Sigmoid colon (tissue), 7 donors: ENCODE measurements around the gene SNUPN. TPM values are rescaled to one million over a fixed set of nuclear protein-coding genes. Genes with fewer than 3 reads are reported as not detected.
"Not testable (repeated sequence)": the region's sequence is repeated elsewhere in the genome, so short reads cannot be mapped to it uniquely, and the experiment has no call there.

ENCODE experiments used
- DNase-seq: peaks from one replicate; pipeline ENCODE4 v3.0.0-alpha.2; 2019
- H3K27ac ChIP-seq, 4 donors: fragments of 200-600 bp; sonication (generic); one replicate each; pipeline ENCODE4 v1.5.1; 2016 to 2019; ENCODE audit warnings: mild to moderate bottlenecking in 1 of 4
- H3K27me3 ChIP-seq, 3 donors: fragments of 200-600 bp; sonication (generic); one replicate each; pipeline ENCODE4 v1.5.1; 2019; ENCODE audit warnings: mild to moderate bottlenecking in 1 of 3
- H3K36me3 ChIP-seq, 4 donors: fragments of 200-600 bp; sonication (generic); one replicate each; pipeline ENCODE4 v1.5.1; 2016 to 2019
- H3K4me1 ChIP-seq, 4 donors: fragments of 200-600 bp; sonication (generic); one replicate each; pipeline ENCODE4 v1.5.1; 2017 to 2019
- H3K4me3 ChIP-seq, 4 donors: fragments of 200-600 bp; sonication (generic); one replicate each; pipeline ENCODE4 v1.5.1; 2017 to 2019; ENCODE audit warnings: mild to moderate bottlenecking in 2 of 4, moderate library complexity in 1 of 4
- H3K9me3 ChIP-seq, 4 donors: fragments of 200-600 bp in 3 of 4; sonication (generic) in 3 of 4; one replicate each; pipeline versions ENCODE4 v1.5.1 to v1.6.1; 2013 to 2019
- CTCF ChIP-seq, 4 experiments: fragments of 450-650 bp in 3 of 4; fragments of 200-600 bp in 1 of 4; IDR thresholded peaks; one replicate each; pipeline ENCODE4 v1.5.1; 2016 to 2019; ENCODE audit warnings: antibody characterized with exemption in 4 of 4, mild to moderate bottlenecking in 3 of 4, moderate library complexity in 2 of 4
- EP300 ChIP-seq, 4 donors: sonication (generic); formaldehyde crosslinking; IDR thresholded peaks; one replicate each; pipeline ENCODE4 v1.6.1; 2017; ENCODE audit warnings: antibody characterized with exemption in 4 of 4
- POLR2A ChIP-seq, 2 donors: fragments of 450-650 bp; IDR thresholded peaks; one replicate each; pipeline ENCODE4 v1.6.1; 2016; ENCODE audit warnings: antibody characterized with exemption in 2 of 2, mild to moderate bottlenecking in 2 of 2, moderate library complexity in 2 of 2
- POLR2AphosphoS5 ChIP-seq, 4 donors: sonication (generic); formaldehyde crosslinking; IDR thresholded peaks; one replicate each; pipeline ENCODE4 v1.6.1; 2017; ENCODE audit warnings: antibody characterized with exemption in 4 of 4
- WGBS, 2 donors: extraction: QIAGEN DNeasy Blood & Tissue Kit; methylation state at CpG; one replicate each; pipeline ENCODE4 v1.1.7; 2013; 5-methylcytosine and 5-hydroxymethylcytosine counted together
- intact Hi-C: fragments of 100-400 bp; cut with DNase I; formaldehyde crosslinking; loops from one replicate; pipeline ENCODE4 v1.15.1; 2023
- polyA plus RNA-seq, 3 donors: library from polyadenylated mRNA; stranded (reverse); fragments of 200-250 nt; gene quantifications; one replicate each; pipeline ENCODE4 v1.2.3, GENCODE V29; 2013
- total RNA-seq, 4 donors: library from RNA; depleted of rRNA; stranded (reverse); fragments of >200 nt; gene quantifications; one replicate each; pipeline ENCODE4 v1.1.0, GENCODE V29; 2016
- donor health status: healthy with polysubstance abuse.
- donor health status: Bipolar disorder and iron deficiency.
- donor health status: healthy.

Gene SNUPN
- total and polyA plus RNA-seq, 7 donors = 15.3 to 28.6 (median 21.6) TPM

DNA sequence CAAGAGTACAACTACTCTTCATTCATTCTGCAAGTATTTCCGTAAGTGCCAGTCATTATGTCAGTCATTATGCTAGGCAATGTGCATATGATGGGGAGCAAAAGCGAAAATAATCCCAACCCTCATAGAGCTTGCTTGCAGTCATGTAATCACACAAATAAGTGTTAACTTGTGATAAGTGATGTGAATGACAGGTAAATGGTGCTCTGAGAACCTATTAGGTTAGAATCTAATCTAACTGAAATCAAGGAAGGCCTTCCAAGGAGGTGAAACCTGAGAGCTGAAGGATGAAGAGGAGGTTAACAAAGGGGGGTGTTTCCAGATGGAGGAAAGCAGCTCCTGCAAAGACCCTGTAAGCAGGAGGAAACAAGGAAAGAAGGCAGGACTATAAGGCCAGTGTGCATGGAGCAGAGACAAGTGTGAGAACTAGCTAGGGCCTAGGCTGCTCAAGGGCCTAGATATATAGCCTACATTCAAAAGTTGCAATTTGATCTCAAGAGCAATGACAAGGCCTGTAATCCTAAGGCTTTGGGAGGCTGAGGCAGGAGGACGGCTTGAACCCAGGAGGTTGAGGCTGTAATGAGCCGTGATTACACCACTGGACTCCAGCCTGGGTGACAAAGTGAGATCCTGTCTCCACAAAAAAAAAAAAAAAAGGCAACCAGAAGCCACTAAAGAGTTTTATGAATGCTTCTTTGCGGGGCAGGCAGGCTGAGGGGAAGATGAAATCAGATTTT lies 51.7 kb downstream of the SNUPN start:
- 95 to 96% methylated on average over 5 of the region's 5 CpGs for WGBS, 2 donors
- no peaks in the 10 kb centered on the region for H3K27me3 ChIP-seq
- peaks cover 0 to 22% (median 13%) of the 10 kb centered on the region in 4 donors for H3K4me1 ChIP-seq
- DNase-seq = no peak
- H3K36me3 ChIP-seq = no peaks in the 10 kb centered on the region
- H3K4me3 ChIP-seq = no peak overlapping the region
- intact Hi-C loops = loop anchor here (10.0 kb wide), 1 partner anchor 209 kb away; the partner anchor contains the start of gene MAN2C1
- TF ChIP-seq CTCF (IDR thresholded peaks at IDR 0.05) (no peak), EP300 (IDR thresholded peaks at IDR 0.05) (no peak), POLR2A (IDR thresholded peaks at IDR 0.05) (no peak), POLR2AphosphoS5 (IDR thresholded peaks at IDR 0.05) (no peak)
- no peaks in the 10 kb centered on the region for H3K9me3 ChIP-seq
- H3K27ac ChIP-seq = no peak overlapping the region

DNA sequence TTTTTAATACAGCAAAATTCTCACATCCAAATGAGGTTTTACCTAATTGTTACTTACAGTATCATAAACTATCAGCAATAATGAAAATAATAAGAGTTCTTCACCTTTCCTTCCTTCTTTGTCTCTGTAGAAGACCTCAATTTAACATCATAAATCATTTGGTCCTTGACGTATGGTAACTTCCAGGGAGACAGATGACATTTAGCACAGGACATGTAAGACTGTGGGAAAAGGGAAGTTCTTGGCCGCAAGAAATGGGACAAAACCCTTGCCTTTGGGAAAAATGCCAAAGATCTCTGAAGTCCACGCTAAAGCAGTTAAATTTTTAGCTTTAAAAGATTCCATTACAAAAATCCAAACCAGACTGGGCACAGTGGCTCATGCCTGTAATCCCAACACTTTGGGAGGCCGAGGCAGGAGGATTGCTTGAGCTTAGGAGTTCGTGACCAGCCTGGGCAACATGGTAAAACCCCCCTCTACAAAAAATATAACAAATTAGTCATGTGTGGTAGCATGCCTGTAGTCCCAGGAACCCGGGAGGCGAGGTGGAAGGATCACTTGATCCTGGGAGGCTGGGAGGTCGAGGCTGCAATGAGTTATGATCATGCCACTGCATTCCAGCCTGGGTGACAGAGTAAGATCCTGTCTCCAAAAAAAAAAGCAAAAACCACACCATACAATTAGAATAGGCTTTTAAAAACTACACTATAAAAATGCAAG lies 55.2 kb downstream of the SNUPN start:
- intact Hi-C loops = loop anchor here (10.0 kb wide), 1 partner anchor 205 kb away; the partner anchor contains the start of gene MAN2C1
- no peaks in the 10 kb centered on the region for H3K27me3 ChIP-seq
- H3K27ac ChIP-seq = peak overlapping the region in 1 of 4 donors; percentile 8
- H3K4me3 ChIP-seq = no peak overlapping the region
- TF ChIP-seq POLR2AphosphoS5 (IDR thresholded peaks at IDR 0.05) (no peak), EP300 (IDR thresholded peaks at IDR 0.05) (no peak), CTCF (IDR thresholded peaks at IDR 0.05) (no peak), POLR2A (IDR thresholded peaks at IDR 0.05) (no peak)
- H3K4me1 ChIP-seq = peaks cover 0 to 8% (median 0%) of the 10 kb centered on the region in 4 donors
- H3K36me3 ChIP-seq = no peaks in the 10 kb centered on the region
- no peaks in the 10 kb centered on the region for H3K9me3 ChIP-seq
- WGBS, 2 donors = 78 to 86% methylated on average over 8 of the region's 8 CpGs
- DNase-seq = no peak

DNA sequence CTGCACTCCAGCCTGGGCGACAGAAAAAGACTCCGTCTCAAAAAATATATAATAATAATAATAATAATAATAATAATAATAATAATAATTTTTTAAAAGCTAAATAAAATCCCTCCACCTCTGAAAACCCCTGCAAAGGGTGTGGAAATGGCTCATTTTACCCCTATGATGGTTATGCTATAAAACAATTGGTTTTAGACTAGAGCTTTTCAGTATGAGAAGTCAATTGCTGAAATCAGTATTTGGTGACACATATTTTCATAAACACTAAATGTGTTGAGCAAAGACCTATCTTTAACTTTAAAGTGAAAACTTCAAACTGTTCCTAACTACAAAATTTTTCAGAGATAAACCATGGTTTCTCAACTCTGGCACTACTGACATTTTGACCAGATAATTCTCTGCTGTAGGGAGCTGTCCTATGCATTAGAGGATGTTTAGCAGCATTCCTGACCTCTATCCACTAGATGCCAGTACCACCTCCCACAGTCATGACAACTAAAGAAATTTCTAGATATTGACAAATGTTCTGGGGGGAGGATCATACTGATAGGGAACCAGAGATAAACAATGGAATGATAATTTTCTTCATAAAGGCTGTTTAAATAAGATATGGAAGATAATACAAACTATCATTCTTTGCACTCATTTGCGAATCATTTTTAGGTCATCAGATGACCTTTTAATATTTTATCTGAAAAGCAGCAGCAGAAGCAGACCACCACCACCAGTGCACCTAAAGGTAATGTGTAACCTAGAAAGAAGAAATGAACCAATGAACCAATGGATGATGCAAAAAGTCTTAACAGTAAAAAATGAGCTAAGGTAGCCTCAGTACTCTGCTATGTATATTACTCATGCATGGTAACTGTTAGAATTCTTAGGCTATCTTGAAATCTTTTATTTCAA lies 60.2 kb downstream of the SNUPN start:
- no peak for DNase-seq
- H3K27ac ChIP-seq = no peak overlapping the region
- TF ChIP-seq POLR2A (IDR thresholded peaks at IDR 0.05) (no peak), CTCF (IDR thresholded peaks at IDR 0.05) (no peak), POLR2AphosphoS5 (IDR thresholded peaks at IDR 0.05) (no peak), EP300 (IDR thresholded peaks at IDR 0.05) (no peak)
- peaks cover 0 to 4% (median 0%) of the 10 kb centered on the region in 4 donors for H3K4me1 ChIP-seq
- H3K4me3 ChIP-seq = no peak overlapping the region
- no peaks in the 10 kb centered on the region for H3K27me3 ChIP-seq
- no peaks in the 10 kb centered on the region for H3K9me3 ChIP-seq
- no peaks in the 10 kb centered on the region for H3K36me3 ChIP-seq
- 96 to 97% methylated on average over 3 of the region's 3 CpGs for WGBS, 2 donors
- intact Hi-C loops = no loop called here

DNA sequence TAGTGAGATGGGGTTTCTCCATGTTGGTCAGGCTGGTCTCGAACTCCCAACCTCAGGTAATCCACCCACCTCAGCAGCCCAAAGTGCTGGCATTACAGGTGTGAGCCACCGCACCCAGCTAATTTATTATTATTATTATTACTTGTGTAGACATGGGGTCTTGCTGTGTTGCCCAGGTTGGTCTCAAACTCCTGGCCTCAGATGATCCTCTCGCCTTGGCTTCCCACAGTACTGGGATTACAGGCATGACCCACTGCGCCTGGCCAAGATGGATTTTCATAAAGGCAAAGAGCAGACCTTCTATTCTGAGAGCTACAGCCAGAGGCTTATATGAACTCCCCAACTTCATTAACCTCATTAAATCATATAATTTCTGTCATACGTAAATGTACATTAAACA lies 63.6 kb downstream of the SNUPN start:
- H3K36me3 ChIP-seq = no peaks in the 10 kb centered on the region
- intact Hi-C loops = no loop called here
- no peaks in the 10 kb centered on the region for H3K27me3 ChIP-seq
- no peaks in the 10 kb centered on the region for H3K9me3 ChIP-seq
- no peak overlapping the region for H3K4me3 ChIP-seq
- TF ChIP-seq POLR2A (IDR thresholded peaks at IDR 0.05) = no peak
- no peak for TF ChIP-seq EP300 (IDR thresholded peaks at IDR 0.05)
- no peak for TF ChIP-seq POLR2AphosphoS5 (IDR thresholded peaks at IDR 0.05)
- no peak for TF ChIP-seq CTCF (IDR thresholded peaks at IDR 0.05)
- no peak overlapping the region for H3K27ac ChIP-seq
- DNase-seq = no peak
- WGBS, 2 donors = 96 to 98% methylated on average over 5 of the region's 5 CpGs
- H3K4me1 ChIP-seq = no peaks in the 10 kb centered on the region

DNA sequence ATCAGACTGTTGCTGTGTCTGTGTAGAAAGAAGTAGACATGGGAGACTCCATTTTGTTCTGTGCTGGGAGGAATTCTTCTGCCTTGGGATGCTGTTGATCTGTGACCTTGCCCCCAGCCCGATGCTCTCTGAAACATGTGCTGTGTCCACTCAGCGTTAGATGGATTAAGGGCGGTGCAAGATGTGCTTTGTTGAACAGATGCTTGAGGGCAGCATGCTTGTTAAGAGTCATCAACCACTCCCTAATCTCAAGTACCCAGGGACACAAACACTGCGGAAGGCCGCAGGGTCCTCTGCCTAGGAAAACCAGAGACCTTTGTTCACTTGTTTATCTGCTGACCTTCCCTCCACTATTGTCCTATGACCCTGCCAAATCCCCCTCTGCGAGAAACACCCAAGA lies 66.2 kb downstream of the SNUPN start:
- H3K4me1 ChIP-seq, H3K27ac ChIP-seq, DNase-seq, H3K9me3 ChIP-seq, H3K36me3 ChIP-seq, H3K27me3 ChIP-seq, intact Hi-C loops, H3K4me3 ChIP-seq: not testable (repeated sequence)
- WGBS, 2 donors = 92 to 93% methylated on average over 6 of the region's 6 CpGs

DNA sequence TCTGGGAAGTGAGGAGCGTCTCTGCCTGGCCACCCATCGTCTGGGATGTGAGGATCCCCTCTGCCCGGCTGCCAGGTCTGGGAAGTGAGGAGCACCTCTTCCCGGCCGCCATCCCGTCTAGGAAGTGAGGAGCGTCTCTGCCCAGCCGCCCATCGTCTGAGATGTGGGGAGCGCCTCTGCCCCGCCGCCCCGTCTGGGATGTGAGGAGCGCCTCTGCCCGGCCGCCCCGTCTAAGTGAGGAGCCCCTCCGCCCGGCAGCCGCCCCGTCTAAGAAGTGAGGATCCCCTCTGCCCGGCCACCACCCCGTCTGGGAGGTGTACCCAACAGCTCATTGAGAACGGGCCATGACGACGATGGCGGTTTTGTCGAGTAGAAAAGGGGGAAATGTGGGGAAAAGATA lies 66.6 kb downstream of the SNUPN start:
- H3K36me3 ChIP-seq, H3K9me3 ChIP-seq, DNase-seq, H3K27me3 ChIP-seq, intact Hi-C loops, H3K4me3 ChIP-seq, H3K27ac ChIP-seq, H3K4me1 ChIP-seq: not testable (repeated sequence)
- 94% methylated on average over 27 to 28 of the region's 28 CpGs for WGBS, 2 donors
